Ovary (tissue), 3 donors: ENCODE results near the gene MORC2.

Experiments
- CTCF ChIP-seq, 3 donors: fragments of 450-650 bp in 2 of 3; fragments of 200-600 bp in 1 of 3; IDR thresholded peaks; one replicate each; pipeline versions ENCODE4 v1.5.1 to v1.8.0; 2016 to 2022; ENCODE audit warnings: antibody characterized with exemption in 3 of 3, mild to moderate bottlenecking in 1 of 3
- EP300 ChIP-seq: sonication (generic); formaldehyde crosslinking; IDR thresholded peaks from one replicate; pipeline ENCODE4 v1.6.1; 2017; ENCODE audit warnings: antibody characterized with exemption
- donor health status: DM: no; HTN: no; CAD: no.

- TF ChIP-seq CTCF (IDR thresholded peaks at IDR 0.05) (no peak), EP300 (no peak)
Observed at GRCh38 chr22:30879415-30879797, 89.2 kb downstream of the MORC2 start.
